AG04450 (cell line): Measurements from ENCODE around the gene TCEAL8. TPM values are rescaled to one million over a fixed set of nuclear protein-coding genes. Genes with fewer than 3 reads are reported as not detected.

Experiments
- CTCF ChIA-PET: fragments of 300-600, 350-600 bp; formaldehyde crosslinking; extraction: SDS; loops from one replicate; lab custom pipeline; 2022; ENCODE audit warnings: antibody characterized with exemption, inconsistent platforms; lab: Charles Lee
- POLR2A ChIA-PET: fragments of 350-600 bp; formaldehyde crosslinking; extraction: SDS; loops from one replicate; lab custom pipeline; 2021; ENCODE audit warnings: antibody characterized with exemption, inconsistent platforms; lab: Yijun Ruan, JAX
- DNase-seq: peaks from one replicate; pipeline ENCODE4 v3.0.0-alpha.2; 2011; ENCODE audit warnings: low read depth, low spot score
- H3K27ac ChIP-seq: one replicate; pipeline ENCODE4 v1.5.1; 2012; ENCODE audit warnings: low read depth, low read length, control low read depth
- H3K27me3 ChIP-seq: one replicate; pipeline ENCODE4 v1.6.0; 2012; ENCODE audit warnings: low read length; ENCODE audit not compliant: control insufficient read depth, insufficient read depth
- H3K4me3 ChIP-seq: 2 replicates; pipeline ENCODE4 v1.5.1; 2011; ENCODE audit warnings: mild to moderate bottlenecking, low read depth, low read length, control low read depth
- H3K9me3 ChIP-seq: 2 replicates; pipeline ENCODE4 v1.5.1; 2012; ENCODE audit warnings: low read length; ENCODE audit not compliant: control insufficient read depth, insufficient read depth
- CTCF ChIP-seq: IDR thresholded peaks from 2 replicates; pipeline ENCODE4 v1.5.1; 2011; ENCODE audit warnings: low read depth, low read length, control low read depth, inconsistent platforms
- polyA minus RNA-seq: library from RNA; depleted of rRNA, polyadenylated mRNA; stranded (reverse); fragments of >200 nt; gene quantifications from 2 replicates; pipeline ENCODE4 v1.2.3, GENCODE V29; 2011; rRNA and poly(A)+ RNA removed
- polyA plus RNA-seq: library from polyadenylated mRNA; depleted of rRNA; stranded (reverse); fragments of >200 nt; gene quantifications from 2 replicates; pipeline ENCODE4 v1.2.3, GENCODE V29; 2011; rRNA removed

TCEAL8 gene
- polyA plus RNA-seq (98.3 and 147 TPM in 2 replicates), polyA minus RNA-seq (14.9 and 25.8 TPM in 2 replicates)

GRCh38 chrX:103254921-103255493 lies at the start of gene TCEAL8:
TCEAL8 (minus strand) TSS chrX:103255155; CDS start chrX:103253979, 1,176 bp downstream.
- no peak for TF ChIP-seq CTCF
- peak within 1 kb of the TSS; percentile 78 for H3K4me3 ChIP-seq
- POLR2A ChIA-PET: interaction anchor here (1.1 kb wide), 1 partner anchor 1595 kb away, joined by 4 read pairs; the partner anchor contains the start of gene ARMCX2
- peak; percentile 23 for DNase-seq
- CTCF ChIA-PET: interaction anchor here (1.0 kb wide), 1 partner anchor 209 kb away, joined by 3 read pairs; no protein-coding TSS in a partner anchor
- no peaks in the 10 kb centered on the region; the same call in 1 of the 2 replicates for H3K9me3 ChIP-seq
- H3K27me3 ChIP-seq: no peaks in the 10 kb centered on the region
- H3K27ac ChIP-seq: peak within 1 kb of the TSS; percentile 68

- TF ChIP-seq CTCF: no peak
- Histone ChIP-seq H3K27me3 (peaks cover 3% of the 10 kb centered on the region), H3K27ac (no peak overlapping the region), H3K9me3 (no peaks in the 10 kb centered on the region), H3K4me3 (no peak overlapping the region)
- POLR2A ChIA-PET: no interaction called here
- CTCF ChIA-PET: no interaction called here
- DNase-seq: no peak
Measured at GRCh38 chrX:103304705-103305104, 49.8 kb upstream of the TCEAL8 start.

GRCh38 chrX:103293118-103293517 lies 38.2 kb upstream of the TCEAL8 start:
- Histone ChIP-seq H3K27me3 (peaks cover 2% of the 10 kb centered on the region), H3K27ac (no peak overlapping the region), H3K4me3 (no peak overlapping the region), H3K9me3 (no peaks in the 10 kb centered on the region)
- POLR2A ChIA-PET: no interaction called here
- no peak for DNase-seq
- CTCF ChIA-PET: no interaction called here
- no peak for TF ChIP-seq CTCF

- TF ChIP-seq CTCF: no peak
- H3K27me3 ChIP-seq: peaks cover 24% of the 10 kb centered on the region
- POLR2A ChIA-PET: no interaction called here
Measured at GRCh38 chrX:103279624-103280023, 24.7 kb upstream of the TCEAL8 start.

GRCh38 chrX:103276581-103277002 lies 21.6 kb upstream of the TCEAL8 start, which contains the start of gene TCEAL5:
TCEAL5 (minus strand) TSS chrX:103276750; CDS start chrX:103274563, 2,187 bp downstream.
- Histone ChIP-seq H3K4me3 (no peak within 1 kb of the TSS), H3K27me3 (peaks cover 27% of the 10 kb centered on the region), H3K9me3 (no peaks in the 10 kb centered on the region), H3K27ac (no peak within 1 kb of the TSS)
- no peak for TF ChIP-seq CTCF
- ChIA-PET POLR2A (no interaction called here), CTCF (interaction anchor here (0.5 kb wide), 1 partner anchor 213 kb away, joined by 5 read pairs; no protein-coding TSS in a partner anchor)
- DNase-seq: no peak

More at GRCh38 chrX:103279624-103280023, 24.7 kb upstream of the TCEAL8 start:
- Histone ChIP-seq H3K4me3 (no peak overlapping the region), H3K9me3 (no peaks in the 10 kb centered on the region; the same call in 1 of the 2 replicates), H3K27ac (no peak overlapping the region)
- CTCF ChIA-PET: no interaction called here
- no peak for DNase-seq
